IMR-90 (cell line): ENCODE data around the gene ADAMTSL4.

ENCODE experiments used
- BHLHE40 ChIP-seq: fragments of 150-350 bp; IDR thresholded peaks from 2 replicates; pipeline ENCODE4 v1.6.1; 2016; ENCODE audit warnings: mild to moderate bottlenecking, low read depth, low read length
- CHD1 ChIP-seq: IDR thresholded peaks from 2 replicates; pipeline ENCODE4 v1.6.1; 2012; ENCODE audit warnings: low read depth, low read length, improper control_type of control experiment
- ELK1 ChIP-seq: fragments of 150-350 bp; IDR thresholded peaks from 2 replicates; pipeline ENCODE4 v1.6.1; 2016; ENCODE audit warnings: low read depth, mild to moderate bottlenecking, low read length, moderate library complexity, borderline replicate concordance
- FOS ChIP-seq: fragments of 150-350 bp; IDR thresholded peaks from 2 replicates; pipeline ENCODE4 v1.6.1; 2016; ENCODE audit warnings: low read depth, low read length
- MAFK ChIP-seq: IDR thresholded peaks from 2 replicates; pipeline ENCODE4 v1.6.1; 2012; ENCODE audit warnings: low read depth, low read length, improper control_type of control experiment
- MXI1 ChIP-seq: IDR thresholded peaks from 2 replicates; pipeline ENCODE4 v1.6.1; 2012; ENCODE audit warnings: low read depth, mild to moderate bottlenecking, low read length, moderate library complexity, borderline replicate concordance
- NFE2L2 ChIP-seq: fragments of 150-350 bp; IDR thresholded peaks from 2 replicates; pipeline ENCODE4 v1.6.1; 2016; ENCODE audit warnings: low read depth, mild to moderate bottlenecking, low read length
- POLR2A ChIP-seq: IDR thresholded peaks from 2 replicates; pipeline ENCODE4 v1.6.1; 2012; ENCODE audit warnings: mild to moderate bottlenecking, low read depth, low read length
- RAD21 ChIP-seq: IDR thresholded peaks from 2 replicates; pipeline ENCODE4 v1.6.1; 2012; ENCODE audit warnings: low read length, improper control_type of control experiment
- RCOR1 ChIP-seq: IDR thresholded peaks from 2 replicates; pipeline ENCODE4 v1.6.1; 2012; ENCODE audit warnings: mild to moderate bottlenecking, low read length, improper control_type of control experiment; ENCODE audit not compliant: insufficient replicate concordance
- RFX5 ChIP-seq: IDR thresholded peaks from 2 replicates; pipeline ENCODE4 v1.8.0; 2012; ENCODE audit warnings: low read depth, mild to moderate bottlenecking, low read length, moderate library complexity
- SMC3 ChIP-seq: fragments of 150-350 bp; IDR thresholded peaks from 2 replicates; pipeline ENCODE4 v1.6.1; 2016; ENCODE audit warnings: low read depth, mild to moderate bottlenecking, antibody characterized with exemption, low read length, moderate library complexity
- USF2 ChIP-seq: fragments of 150-350 bp; IDR thresholded peaks from 2 replicates; pipeline ENCODE4 v1.6.1; 2017; ENCODE audit warnings: mild to moderate bottlenecking, antibody characterized with exemption, low read length, low read depth
- TF ChIP-seq, protein P1 (sequence below): conservative IDR thresholded peaks from 2 replicates; pipeline ENCODE4 v1.5.1; 2012; ENCODE audit warnings: mild to moderate bottlenecking, low read depth, low read length, improper control_type of control experiment

DNA sequence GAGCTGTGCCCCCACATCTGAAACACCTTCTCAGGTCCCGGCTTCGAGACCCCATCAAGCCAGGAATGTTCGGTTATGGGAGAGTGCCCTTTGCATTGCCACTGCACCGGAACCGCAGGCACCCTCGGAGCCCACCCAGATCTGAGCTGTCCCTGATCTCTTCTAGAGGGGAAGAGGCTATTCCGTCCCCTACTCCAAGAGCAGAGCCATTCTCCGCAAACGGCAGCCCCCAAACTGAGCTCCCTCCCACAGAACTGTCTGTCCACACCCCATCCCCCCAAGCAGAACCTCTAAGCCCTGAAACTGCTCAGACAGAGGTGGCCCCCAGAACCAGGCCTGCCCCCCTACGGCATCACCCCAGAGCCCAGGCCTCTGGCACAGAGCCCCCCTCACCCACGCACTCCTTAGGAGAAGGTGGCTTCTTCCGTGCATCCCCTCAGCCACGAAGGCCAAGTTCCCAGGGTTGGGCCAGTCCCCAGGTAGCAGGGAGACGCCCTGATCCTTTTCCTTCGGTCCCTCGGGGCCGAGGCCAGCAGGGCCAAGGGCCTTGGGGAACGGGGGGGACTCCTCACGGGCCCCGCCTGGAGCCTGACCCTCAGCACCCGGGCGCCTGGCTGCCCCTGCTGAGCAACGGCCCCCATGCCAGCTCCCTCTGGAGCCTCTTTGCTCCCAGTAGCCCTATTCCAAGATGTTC, 4.3 kb downstream of the ADAMTSL4 start:
- TF ChIP-seq, protein P1, sequence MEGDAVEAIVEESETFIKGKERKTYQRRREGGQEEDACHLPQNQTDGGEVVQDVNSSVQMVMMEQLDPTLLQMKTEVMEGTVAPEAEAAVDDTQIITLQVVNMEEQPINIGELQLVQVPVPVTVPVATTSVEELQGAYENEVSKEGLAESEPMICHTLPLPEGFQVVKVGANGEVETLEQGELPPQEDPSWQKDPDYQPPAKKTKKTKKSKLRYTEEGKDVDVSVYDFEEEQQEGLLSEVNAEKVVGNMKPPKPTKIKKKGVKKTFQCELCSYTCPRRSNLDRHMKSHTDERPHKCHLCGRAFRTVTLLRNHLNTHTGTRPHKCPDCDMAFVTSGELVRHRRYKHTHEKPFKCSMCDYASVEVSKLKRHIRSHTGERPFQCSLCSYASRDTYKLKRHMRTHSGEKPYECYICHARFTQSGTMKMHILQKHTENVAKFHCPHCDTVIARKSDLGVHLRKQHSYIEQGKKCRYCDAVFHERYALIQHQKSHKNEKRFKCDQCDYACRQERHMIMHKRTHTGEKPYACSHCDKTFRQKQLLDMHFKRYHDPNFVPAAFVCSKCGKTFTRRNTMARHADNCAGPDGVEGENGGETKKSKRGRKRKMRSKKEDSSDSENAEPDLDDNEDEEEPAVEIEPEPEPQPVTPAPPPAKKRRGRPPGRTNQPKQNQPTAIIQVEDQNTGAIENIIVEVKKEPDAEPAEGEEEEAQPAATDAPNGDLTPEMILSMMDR, result no peak
- TF ChIP-seq BHLHE40, result no peak
- no peak for TF ChIP-seq POLR2A
- no peak for TF ChIP-seq ELK1
- TF ChIP-seq RAD21, result no peak
- no peak for TF ChIP-seq RFX5
- TF ChIP-seq RCOR1, result no peak
- no peak for TF ChIP-seq USF2
- TF ChIP-seq SMC3, result no peak
- no peak for TF ChIP-seq MAFK
- no peak for TF ChIP-seq FOS
- TF ChIP-seq MXI1, result no peak
- no peak for TF ChIP-seq NFE2L2
- TF ChIP-seq CHD1, result no peak
